ENCODE data around the gene WDR88.
"Not testable (repeated sequence)": the region's sequence is repeated elsewhere in the genome, so short reads cannot be mapped to it uniquely, and the experiment has no call there.

Gene WDR88

GRCh38 chr19:33171916-33172359 lies 40.0 kb downstream of the WDR88 start:
- peak; percentile 78 for DNase-seq (ENCODE audit: low read depth)

GRCh38 chr19:33174186-33174585 lies 42.3 kb downstream of the WDR88 start:
- no peak for DNase-seq (ENCODE audit: low read depth)

- DNase-seq (ENCODE audit: low read depth), result no peak
Measured at GRCh38 chr19:33175156-33175782, 43.4 kb downstream of the WDR88 start.

GRCh38 chr19:33175886-33176669 lies 44.2 kb downstream of the WDR88 start:
- peak; percentile 57 for DNase-seq (ENCODE audit: low read depth)

- DNase-seq (ENCODE audit: low read depth), result peak; percentile 99
Measured at GRCh38 chr19:33176670-33177416, 44.9 kb downstream of the WDR88 start.

GRCh38 chr19:33177417-33177979 lies 45.6 kb downstream of the WDR88 start:
- DNase-seq (ENCODE audit: low read depth), result no peak

- DNase-seq (ENCODE audit: low read depth), result no peak
Measured at GRCh38 chr19:33186431-33187182, 54.7 kb downstream of the WDR88 start.

- no peak for DNase-seq (ENCODE audit: low read depth)
Measured at GRCh38 chr19:33187183-33187540, 55.2 kb downstream of the WDR88 start.

- no peak for DNase-seq (ENCODE audit: low read depth)
Measured at GRCh38 chr19:33189453-33189852, 57.5 kb downstream of the WDR88 start.

GRCh38 chr19:33191092-33191491 lies 59.2 kb downstream of the WDR88 start:
- DNase-seq (ENCODE audit: low read depth), result not testable (repeated sequence)

- DNase-seq (ENCODE audit: low read depth), result no peak
Measured at GRCh38 chr19:33191501-33191900, 59.6 kb downstream of the WDR88 start.

GRCh38 chr19:33192010-33192409 lies 60.1 kb downstream of the WDR88 start:
- DNase-seq (ENCODE audit: low read depth), result no peak

- no peak for DNase-seq (ENCODE audit: low read depth)
Measured at GRCh38 chr19:33193269-33193864, 61.5 kb downstream of the WDR88 start.

- DNase-seq (ENCODE audit: low read depth), result peak; percentile 44
Measured at GRCh38 chr19:33193865-33194362, 62.0 kb downstream of the WDR88 start, which contains the start of gene LRP3. TSS of gene LRP3 (plus strand) at chr19:33194330. CDS start at chr19:33194786, 456 bp downstream.

- DNase-seq (ENCODE audit: low read depth), result peak; percentile 22
Measured at GRCh38 chr19:33194532-33194885, 62.6 kb downstream of the WDR88 start.

- DNase-seq (ENCODE audit: low read depth), result peak; percentile 65
Measured at GRCh38 chr19:33194886-33195644, 63.2 kb downstream of the WDR88 start.

GRCh38 chr19:33195645-33196347 lies 63.9 kb downstream of the WDR88 start:
- DNase-seq (ENCODE audit: low read depth), result no peak

- no peak for DNase-seq (ENCODE audit: low read depth)
Measured at GRCh38 chr19:33196446-33197193, 64.7 kb downstream of the WDR88 start.

- DNase-seq (ENCODE audit: low read depth), result no peak
Measured at GRCh38 chr19:33197591-33198000, 65.7 kb downstream of the WDR88 start.
